GM19468 (cell line): Measurements from ENCODE around the gene TGFB3.
A peak's percentile ranks its signal among the peaks of the same experiment; 100 is the strongest.
"Not testable (repeated sequence)": the region's sequence is repeated elsewhere in the genome, so short reads cannot be mapped to it uniquely, and the experiment has no call there.

ENCODE experiments used
- ATAC-seq: cut with Tn5 transposase; IDR thresholded peaks from one replicate; pipeline ENCODE4 v1.9.1; 2021; ENCODE audit warnings: mild to moderate bottlenecking, moderate library complexity, moderate number of reproducible peaks; ENCODE audit not compliant: unreplicated experiment; ENCODE audit errors: extremely low read depth

TGFB3 gene

DNA sequence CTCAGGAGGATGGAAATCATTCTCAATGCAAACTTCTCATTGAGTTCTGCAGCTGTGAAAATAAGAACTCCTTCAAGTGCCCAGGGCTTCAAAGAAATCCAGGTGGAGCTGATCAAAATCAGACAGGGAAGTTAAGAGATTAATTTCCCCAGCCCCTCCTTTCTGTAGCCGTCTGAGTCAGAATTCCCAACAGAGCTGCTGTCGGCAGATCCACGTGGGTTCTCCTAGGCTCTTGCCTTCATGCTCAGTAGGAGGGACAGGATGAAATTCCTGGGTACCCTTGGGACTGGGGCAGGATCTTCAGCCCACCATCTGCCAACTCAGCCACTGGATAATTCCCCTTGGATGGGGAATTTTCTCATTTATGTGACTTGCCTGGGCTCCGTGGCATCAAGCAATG lies 13.3 kb downstream of the TGFB3 start:
- ATAC-seq: no peak

DNA sequence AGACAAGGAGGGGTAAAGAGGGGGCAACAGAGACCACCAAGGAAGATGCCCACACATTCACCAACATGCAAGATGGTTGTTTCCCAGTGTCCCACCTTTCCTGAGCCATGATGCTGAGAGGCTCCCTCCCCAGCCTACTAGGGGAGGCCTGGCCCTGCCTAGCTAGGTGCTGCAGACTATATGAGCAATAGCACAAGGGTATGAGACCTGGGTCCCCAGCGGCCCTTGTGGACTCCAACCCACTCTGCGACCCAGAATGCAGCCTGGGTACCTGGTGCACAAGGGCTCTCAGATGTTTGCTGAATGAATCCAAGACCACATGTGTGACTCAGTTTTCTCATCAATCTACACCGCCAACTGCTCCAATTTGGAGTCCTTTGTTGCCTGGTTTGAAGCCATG lies 13.9 kb downstream of the TGFB3 start:
- ATAC-seq: no peak

DNA sequence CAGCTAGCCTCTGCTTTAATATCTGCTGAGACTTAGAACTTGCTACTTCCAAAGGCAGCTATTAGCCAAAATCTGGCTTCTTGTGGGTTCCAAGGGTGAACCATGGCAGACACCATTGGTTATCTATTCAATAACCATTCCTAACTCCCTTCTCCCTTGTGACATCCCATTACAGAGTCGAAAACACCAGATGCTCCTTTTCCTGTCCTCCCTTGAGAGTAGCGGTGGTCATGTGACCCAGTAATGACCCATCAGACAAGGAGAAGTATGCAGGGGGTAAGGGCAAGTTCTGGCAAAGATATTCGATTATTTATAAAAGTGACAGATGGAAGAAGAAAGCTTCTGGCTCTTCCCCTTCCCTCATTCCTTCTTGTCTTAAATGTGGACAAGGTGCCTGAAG lies 20.1 kb downstream of the TGFB3 start:
- no peak for ATAC-seq

DNA sequence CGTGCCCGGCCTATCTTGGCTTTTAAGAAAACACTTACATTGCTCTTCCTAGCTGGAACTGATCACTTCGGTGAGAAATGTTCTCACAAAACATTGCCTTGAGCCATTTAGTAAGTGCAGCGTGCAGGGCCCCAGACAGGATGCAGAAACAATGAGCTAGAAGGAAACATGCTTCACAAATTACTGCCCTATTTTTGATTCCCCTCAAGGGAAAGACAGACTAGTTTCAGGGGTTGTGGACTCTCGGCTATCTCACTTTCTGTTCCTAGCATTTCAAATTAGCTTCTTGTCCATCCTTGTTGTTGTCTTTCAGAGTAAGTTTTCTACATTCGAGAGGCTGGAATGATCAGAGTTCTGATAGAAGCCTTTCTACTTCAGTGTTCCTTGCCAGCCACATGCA lies 21.6 kb downstream of the TGFB3 start:
- peak; percentile 79 for ATAC-seq

DNA sequence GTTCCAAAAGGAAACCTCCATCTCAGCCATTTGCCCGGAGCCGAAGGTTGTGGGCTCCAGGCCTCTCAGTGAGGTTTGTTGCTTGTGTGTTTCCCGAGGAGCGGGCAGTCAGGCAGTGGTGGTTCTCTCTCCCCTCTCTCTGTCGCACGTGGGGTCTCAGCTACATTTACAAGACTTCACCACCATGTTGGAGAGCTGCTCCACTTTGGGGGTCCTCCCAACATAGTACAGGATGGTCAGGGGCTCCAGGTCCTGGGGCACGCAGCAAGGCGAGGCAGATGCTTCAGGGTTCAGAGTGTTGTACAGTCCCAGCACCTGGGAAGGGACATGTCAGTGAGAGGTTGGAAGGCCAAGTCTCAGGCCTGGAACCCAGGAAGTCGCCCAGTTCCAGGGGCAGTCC lies 22.8 kb downstream of the TGFB3 start:
- ATAC-seq: no peak

DNA sequence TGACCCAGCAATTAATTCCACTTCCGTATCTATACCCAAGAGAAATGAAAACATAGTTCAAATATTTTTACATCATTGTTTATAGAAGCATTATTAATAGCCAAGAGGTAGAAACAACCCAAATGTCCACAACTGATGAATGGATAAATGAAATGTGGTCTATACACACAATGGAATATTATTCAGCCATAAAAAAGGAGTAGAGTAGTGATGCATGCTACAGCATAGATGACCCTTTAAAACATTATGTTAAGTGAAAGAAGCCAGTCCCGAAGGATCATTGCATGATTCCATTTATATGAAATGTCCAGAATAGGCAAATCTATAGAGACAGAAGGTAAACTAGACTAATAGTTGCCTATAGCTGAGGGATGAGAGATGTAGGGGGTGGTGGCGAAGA lies 29.3 kb downstream of the TGFB3 start:
- ATAC-seq: no peak

DNA sequence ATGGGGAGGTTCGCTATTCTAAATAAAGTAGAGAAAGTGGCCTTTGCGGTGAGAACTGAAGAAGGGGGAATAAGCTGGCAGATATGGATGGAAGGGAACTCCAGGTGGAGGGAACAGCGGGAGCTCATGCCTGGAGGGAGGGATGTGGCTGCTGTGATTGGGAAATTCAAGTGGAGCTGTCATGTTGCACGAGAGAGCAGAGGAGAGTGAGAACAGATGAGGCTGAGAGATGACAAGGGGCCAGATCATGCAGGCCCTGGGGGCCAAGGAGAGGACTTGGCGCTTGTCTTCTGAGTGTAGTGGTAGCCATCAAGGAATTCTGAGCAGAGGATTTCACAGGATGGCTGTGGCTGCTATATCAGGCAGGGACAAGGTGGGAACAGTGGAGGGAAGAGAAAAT lies 35.0 kb downstream of the TGFB3 start:
- no peak for ATAC-seq

DNA sequence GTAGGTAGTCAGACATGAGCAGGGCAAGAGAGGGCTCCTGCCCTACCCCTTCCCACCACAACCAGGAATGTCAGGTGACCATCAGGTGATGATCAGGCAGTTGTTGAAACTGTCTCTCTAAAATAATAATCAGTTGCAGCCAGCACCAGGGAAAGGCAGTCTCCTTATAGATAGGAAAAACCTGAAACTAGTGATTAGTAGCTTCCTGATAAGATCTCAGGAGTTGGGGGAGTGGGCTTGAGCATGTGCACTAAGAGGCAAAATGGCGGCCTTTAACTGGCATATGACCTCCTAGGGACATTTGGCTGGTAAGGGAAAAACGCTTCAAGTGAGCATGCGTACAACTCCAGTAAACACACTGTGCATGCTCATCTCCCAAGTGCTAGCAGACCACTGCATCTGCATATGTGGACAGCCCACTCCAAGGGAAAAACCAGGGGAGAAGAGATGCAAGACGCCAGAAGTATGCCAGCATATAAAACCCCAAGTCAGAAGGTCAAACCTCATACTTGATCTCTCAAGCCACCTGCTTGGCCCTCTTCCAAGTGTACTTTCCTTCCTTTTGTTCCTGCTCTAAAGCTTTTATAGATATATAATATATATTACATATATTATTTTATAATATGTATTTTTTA lies 37.1 kb downstream of the TGFB3 start:
- ATAC-seq: no peak

DNA sequence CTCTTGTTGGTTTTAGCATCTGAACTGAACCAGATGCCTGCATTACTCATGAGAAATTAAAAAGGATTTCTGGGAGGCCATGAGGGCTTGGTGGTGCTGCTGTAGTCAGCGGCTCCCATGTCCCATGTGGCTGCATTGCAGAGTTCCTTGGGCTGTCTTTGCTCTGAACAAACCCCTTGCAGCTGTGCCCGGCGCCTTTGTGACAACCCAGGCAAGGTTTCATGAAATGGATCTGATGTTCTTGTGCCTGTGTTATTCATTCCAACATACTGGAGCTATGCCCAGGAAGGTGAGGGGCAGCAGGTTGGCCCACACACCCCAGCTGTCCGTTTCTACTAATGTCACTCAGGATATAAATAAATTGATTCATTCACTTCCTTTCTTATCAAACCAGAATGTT lies 40.8 kb downstream of the TGFB3 start:
- ATAC-seq: no peak

DNA sequence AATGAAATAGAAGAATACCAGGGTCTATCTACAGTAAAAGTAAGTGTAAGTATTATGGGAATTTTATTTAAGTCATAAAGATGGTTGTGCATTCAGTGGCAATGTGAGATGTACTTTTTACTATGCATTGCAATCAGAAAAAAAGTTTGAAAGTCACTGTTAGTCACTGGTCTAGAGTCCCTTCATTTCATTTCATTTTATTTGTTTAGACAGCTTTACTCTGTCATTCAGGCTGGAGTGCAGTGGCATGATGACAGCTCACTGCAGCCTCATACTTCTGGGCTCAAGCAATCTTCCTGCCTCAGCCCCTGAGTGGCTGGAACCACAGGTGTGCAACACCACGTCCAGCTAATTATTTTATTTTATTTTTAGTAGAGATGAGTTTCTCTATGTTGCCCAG lies 42.6 kb downstream of the TGFB3 start:
- ATAC-seq: no peak

DNA sequence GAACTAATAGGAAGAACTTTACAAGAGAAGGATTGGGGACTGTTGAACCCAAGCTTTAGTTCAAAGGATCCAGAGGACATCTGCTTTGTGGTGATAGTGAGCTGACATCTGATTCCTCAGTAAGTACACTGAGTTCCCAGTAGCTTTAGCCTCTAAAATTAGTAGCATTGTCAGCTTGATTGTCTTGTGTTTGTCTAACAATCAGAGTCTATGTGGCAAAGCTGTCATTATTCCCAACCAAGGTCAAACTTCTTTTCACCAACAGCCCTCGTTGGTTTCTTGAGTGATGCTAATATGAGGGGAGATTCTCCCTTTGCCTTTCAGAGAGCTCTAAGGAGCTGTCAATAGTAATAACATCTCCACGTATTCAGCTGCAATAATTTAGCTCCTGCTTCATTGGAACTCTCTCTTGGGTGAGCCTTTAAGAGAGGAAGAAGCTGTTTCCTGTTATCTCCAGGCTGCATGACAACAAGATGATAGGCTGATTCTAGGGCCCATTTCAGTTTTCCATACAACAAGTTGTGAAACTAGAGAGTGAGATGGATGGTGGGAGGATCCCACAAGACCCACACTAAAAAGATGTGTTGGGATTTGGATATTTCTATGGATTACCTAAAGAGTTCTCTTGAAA lies 46.7 kb downstream of the TGFB3 start:
- no peak for ATAC-seq

DNA sequence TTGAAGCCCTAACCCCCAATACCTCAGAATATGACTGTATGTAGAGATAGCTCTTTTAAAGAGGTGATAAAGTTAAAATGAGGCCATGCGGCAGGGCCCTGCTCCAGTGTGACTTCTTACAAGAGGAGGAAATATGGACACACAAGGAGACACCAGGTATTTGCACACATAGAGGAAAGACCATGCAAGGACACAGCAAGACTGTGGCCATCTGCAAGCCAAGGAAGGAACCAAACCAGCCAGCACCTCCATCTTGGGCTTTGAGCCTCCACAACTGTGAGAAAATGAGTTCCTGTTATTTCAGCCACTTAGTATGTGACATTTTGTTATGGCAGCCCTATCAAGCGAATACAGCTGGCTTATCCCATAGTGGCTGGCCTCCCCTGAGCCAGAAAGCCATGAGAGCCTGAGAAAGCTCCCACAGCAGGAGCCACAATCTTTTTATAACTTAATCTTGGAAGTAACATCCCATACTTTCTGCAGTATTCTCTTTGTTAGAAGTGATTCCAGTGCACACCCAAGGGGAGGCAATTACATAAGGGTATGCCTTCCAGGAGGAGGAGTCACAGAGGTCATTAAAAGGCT lies 48.0 kb downstream of the TGFB3 start:
- no peak for ATAC-seq

DNA sequence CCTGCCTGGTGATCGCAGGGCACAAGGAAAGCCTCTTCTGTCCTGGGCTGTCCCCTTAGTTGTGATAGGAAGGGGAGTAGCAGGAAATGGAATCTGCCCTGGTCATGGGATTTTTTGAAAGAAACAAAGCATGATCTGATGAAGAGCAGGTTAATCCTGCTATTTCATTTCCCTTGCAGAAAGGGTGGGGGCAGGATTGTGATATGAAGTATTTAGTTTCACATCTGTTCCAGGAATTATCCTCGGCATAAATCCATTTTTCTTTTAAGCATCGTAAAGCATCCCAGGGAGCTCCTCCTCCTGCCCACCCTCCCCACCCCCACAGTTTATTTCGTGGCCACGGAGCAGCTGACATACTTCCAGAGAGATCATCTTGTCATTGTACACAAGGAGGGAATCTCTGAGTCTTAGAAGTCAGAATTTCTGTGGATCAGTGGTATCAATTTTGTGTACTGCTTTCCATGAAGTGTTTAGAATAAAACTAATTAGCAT lies 53.1 kb downstream of the TGFB3 start:
- no peak for ATAC-seq

DNA sequence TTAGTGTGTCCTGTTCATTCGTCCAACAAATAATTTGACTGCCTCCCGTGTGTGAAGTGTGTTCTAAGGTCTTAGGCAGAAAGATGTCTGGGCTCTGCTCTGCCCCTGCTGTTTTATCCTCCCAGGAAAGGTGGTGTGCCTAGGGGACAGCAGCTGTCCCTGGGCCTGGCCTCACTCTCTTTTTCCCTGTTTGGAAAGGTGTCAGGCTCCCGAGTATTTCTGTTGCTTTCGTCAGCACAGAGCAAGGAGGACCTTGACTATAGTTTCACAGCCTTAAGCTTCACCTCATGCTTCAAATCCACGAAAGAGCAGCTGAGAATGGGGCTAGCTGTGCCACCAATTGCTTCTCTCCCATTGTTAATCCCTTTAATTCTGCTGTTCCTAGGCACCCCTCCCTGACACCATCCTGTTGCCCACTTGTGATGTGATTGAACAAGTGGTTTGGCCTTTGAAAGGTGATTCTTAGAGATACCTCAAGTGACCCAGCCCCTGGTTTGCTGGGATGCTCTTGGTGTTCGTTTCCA lies 54.2 kb downstream of the TGFB3 start:
- no peak for ATAC-seq

DNA sequence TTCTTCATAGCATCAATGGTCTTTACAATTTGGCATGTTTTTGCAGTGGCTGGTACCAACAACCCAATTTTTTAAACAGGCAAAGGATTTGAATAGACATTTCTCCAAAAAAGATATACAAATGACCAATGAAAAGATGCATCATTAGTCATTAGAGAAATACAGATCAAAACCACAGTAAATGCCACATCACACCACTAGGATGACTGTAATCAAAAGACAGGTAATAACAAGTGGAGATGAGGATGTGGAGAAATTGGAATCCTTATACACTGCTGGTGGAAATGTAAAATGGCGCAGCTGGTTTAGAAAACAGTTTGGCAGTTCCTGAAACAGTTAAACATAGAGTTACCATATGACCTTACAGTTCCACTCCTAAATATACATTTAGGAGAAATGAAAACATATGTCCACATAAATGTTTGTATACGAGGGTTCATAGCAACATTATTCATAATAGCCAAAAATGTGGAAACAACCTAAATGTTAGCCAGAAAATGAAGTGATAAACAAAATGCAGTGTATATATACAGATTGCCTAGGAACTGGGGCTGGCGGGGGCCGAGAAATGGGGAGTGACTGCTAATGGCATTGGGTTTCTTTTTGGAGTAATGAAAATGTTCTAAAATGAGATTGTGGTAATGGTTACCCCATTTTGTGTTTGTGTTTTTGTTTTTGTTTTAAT lies 55.2 kb downstream of the TGFB3 start:
- no peak for ATAC-seq

DNA sequence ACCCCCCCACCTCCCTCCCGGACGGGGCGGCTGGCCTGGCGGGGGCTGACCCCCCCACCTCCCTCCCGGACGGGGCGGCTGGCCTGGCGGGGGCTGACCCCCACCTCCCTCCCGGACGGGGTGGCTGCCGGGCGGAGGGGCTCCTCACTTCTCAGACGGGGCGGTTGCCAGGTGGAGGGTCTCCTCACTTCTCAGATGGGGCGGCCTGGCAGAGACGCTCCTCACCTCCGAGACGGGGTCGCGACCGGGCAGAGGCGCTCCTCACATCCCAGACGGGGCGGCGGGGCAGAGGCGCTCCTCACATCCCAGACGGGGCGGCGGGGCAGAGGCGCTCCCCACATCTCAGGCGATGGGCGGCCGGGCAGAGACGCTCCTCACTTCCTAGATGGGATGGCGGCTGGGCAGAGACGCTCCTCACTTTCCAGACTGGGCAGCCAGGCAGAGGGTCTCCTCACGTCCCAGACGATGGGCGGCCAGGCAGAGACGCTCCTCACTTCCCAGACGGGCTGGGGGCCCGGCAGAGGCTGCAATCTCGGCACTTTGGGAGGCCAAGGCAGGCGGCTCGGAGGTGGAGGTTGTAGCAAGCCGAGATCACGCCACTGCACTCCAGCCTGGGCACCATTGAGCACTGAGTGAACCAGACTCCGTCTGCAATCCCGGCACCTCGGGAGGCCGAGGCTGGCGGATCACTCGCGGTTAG lies 56.5 kb downstream of the TGFB3 start:
- not testable (repeated sequence) for ATAC-seq

DNA sequence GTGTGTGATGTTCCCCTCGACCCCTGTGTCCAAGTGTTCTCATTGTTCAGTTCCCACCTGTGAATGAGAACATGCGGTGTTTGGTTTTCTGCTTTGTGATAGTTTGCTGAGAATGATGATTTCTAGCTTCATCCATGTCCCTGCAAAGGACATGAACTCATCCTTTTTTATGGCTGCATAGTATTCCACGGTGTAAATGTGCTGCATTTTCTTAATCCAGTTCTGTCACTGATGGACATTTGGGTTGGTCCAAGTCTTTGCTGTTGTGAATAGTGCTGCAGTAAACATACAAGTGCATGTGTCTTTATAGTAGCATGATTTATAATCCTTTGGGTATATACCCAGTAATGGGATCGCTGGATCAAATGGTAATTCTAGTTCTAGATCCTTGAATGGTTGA lies 61.4 kb downstream of the TGFB3 start:
- not testable (repeated sequence) for ATAC-seq

DNA sequence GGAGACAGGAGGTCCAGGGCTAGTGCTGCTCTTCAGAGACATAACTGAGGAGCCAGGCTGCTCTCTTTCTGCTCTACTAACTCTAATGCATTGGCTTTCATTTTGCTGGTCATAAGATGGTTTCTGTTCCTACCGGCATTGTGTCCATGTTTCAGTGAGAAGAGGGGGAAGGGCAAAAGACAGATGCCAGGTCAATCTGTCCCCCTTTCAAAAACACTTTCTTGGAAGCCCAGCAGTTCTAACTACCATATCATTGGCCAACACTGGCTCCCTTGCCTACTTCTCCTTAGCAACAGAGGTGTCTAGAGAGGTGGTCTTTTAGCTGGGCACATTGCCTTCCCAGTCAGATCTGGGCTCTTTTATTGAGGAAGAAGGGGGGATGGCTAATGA lies 63.9 kb downstream of the TGFB3 start:
- ATAC-seq: no peak

DNA sequence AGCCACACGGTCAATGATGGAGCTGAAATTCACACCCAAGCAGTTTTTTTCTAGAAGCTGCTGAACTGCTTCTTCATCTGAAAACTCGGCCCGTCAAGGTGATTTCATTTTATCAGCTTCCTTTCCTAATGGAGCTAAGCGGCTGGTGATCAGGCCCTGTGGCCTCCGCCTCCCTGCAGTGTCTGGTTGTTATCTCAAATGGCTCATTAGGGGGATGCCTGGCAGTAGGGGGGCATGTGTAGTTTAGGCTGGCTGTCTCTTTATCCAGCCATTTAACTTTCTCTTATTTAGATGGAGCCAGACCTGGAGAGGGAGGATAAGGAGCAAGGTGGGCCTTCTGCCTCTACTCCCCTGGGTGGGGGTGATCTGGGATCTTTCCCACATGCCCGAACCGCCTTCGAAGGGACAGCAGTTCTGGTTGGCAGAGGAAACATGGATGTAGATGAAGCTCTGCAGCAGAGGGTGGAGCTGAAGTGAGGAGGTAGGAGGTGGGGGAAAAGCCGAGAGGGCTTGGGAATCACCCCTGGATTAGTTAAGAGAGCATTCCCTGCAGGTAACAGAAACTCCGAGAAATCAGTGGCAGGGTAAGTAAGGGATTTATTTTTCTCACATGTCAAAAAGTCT lies 64.4 kb downstream of the TGFB3 start:
- no peak for ATAC-seq

DNA sequence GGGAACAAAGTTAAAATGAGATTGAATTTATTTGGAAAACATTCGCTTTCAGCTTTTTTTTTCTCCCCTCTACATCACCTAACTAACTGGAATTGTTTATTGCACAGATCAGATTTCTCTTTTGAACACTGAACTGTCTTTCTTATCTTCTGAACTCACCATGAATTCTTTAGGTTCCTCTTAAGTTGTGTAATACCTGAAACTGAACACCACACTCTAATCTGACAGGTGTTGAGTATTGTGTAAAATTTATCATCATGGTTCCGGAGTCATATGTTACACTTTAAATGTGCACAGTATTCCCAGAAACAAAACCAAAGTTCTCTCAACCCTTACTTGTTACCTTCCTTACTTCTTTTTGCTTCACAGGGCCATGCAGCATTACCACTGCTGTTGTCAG lies 66.8 kb downstream of the TGFB3 start:
- no peak for ATAC-seq
